B cell (primary cell): ENCODE measurements around the gene TSC22D2.

Source experiments
- EZH2 ChIP-seq: IDR thresholded peaks from 2 replicates; pipeline ENCODE4 v1.6.1; 2012; ENCODE audit warnings: borderline replicate concordance, low read depth, mild to moderate bottlenecking, moderate library complexity, low read length; ENCODE audit not compliant: insufficient read depth, poor library complexity, severe bottlenecking
- TF ChIP-seq, protein P1 (sequence below): fragments of 200-600 bp; IDR thresholded peaks from one replicate; pipeline ENCODE4 v1.8.0; 2022; ENCODE audit warnings: antibody characterized with exemption, mild to moderate bottlenecking

DNA sequence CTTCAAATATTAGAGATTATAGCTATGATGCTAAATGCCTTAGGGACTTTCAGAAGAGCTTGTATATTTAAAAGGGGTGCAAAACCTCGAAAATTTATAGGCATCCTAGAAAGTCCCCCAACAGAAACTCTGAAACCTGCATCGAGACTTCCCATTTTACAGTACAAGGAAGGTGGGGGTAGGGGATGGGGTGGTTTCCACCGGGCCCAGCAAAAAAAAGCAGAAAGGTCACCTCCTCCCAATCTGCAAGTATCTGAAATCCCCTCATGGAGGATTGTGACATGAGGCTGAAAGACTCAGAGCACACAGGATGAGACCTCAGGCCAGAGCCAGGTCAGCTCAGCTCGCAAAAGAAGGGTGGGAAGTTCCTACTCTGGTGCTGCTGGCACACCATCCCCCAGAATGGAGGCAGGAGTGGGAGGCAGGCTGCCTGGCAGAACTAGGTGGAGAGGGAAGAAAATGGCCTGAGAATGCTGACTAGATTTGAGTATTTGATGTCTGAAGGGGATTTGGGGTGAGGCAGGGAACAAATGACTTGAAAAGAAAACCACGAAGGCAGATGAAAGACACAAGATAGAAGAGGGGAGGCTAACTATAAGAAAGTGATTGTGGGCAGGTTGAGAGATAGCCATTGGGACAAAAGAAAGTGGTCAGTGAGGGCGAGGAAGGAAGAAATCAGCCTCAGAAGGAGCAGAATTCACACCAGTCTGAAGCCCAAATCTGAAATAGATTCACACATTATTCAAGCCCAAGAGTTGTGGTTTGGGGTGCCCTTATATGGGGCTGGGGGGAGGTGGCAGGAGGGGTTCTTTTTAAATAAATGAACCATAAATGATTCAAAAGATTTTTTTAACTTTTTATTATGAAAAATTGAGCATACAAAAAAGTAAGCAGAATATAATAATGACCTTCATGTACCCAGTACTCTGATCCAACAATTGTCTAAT lies 22.5 kb upstream of the TSC22D2 start:
- no peak for TF ChIP-seq EZH2
- TF ChIP-seq, protein P1, sequence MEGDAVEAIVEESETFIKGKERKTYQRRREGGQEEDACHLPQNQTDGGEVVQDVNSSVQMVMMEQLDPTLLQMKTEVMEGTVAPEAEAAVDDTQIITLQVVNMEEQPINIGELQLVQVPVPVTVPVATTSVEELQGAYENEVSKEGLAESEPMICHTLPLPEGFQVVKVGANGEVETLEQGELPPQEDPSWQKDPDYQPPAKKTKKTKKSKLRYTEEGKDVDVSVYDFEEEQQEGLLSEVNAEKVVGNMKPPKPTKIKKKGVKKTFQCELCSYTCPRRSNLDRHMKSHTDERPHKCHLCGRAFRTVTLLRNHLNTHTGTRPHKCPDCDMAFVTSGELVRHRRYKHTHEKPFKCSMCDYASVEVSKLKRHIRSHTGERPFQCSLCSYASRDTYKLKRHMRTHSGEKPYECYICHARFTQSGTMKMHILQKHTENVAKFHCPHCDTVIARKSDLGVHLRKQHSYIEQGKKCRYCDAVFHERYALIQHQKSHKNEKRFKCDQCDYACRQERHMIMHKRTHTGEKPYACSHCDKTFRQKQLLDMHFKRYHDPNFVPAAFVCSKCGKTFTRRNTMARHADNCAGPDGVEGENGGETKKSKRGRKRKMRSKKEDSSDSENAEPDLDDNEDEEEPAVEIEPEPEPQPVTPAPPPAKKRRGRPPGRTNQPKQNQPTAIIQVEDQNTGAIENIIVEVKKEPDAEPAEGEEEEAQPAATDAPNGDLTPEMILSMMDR, result no peak
